ENCODE data around the gene CABLES2.

DNA sequence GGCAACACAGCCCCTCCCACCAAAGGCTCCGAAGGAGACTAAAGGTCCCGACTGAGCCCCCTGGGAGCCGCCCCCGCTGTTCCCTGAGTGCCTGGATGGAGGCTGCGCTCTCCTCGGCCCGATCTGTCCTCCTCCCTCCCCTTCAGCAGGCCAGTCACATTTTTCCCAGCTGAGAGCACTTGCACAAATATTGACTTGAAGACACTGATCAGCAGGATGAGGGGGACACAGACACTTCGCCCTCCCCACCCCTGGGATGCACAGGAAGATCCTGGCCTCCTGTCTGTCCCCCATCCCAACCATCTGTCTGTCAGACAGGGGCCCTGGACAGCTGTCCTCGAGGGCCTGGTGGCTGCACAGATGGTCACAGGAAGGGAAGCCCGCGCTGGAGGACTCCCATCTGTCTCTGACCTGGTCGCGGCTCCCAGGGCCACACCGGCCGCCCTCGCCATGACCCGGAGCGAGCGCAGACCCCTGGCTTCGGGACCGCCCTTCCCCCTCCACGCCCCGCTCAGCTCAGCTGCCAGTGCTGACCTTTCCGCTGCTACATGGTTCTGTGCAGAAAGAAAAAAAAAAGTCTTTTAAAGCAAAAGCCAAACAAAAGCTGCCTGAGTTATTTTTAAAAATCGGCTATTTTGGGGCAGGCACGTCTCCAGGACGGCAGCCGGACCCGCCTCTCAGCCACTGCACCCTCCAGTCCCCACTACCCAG is 51.1 kb downstream of the CABLES2 start:
- TF ChIP-seq, protein P1, sequence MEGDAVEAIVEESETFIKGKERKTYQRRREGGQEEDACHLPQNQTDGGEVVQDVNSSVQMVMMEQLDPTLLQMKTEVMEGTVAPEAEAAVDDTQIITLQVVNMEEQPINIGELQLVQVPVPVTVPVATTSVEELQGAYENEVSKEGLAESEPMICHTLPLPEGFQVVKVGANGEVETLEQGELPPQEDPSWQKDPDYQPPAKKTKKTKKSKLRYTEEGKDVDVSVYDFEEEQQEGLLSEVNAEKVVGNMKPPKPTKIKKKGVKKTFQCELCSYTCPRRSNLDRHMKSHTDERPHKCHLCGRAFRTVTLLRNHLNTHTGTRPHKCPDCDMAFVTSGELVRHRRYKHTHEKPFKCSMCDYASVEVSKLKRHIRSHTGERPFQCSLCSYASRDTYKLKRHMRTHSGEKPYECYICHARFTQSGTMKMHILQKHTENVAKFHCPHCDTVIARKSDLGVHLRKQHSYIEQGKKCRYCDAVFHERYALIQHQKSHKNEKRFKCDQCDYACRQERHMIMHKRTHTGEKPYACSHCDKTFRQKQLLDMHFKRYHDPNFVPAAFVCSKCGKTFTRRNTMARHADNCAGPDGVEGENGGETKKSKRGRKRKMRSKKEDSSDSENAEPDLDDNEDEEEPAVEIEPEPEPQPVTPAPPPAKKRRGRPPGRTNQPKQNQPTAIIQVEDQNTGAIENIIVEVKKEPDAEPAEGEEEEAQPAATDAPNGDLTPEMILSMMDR (IDR thresholded peaks at IDR 0.05): no peak
- no peak for TF ChIP-seq EZH2 (IDR thresholded peaks at IDR 0.05)
